Activated CD8-positive, alpha-beta T cell treated with anti-CD3 and anti-CD28 coated beads, Interleukin-2, amount 10 ng/mL, durations not matched to agents 7 days and 5 days (primary cell): Measurements from ENCODE around the gene GXYLT2. TPM values are rescaled to one million over a fixed set of nuclear protein-coding genes. Genes with fewer than 3 reads are reported as not detected.

Source experiments
- ATAC-seq: fragments of 150-1000 bp; cut with Tn5 transposase; one replicate; pipeline ENCODE4 v1.10.0; 2021; ENCODE audit warnings: moderate library complexity
- CTCF ChIA-PET: fragments of 350-600 bp; sonication (Branson Sonifier 250); formaldehyde crosslinking; loops from one replicate; lab custom pipeline; 2021; ENCODE audit warnings: antibody characterized with exemption; lab: Charles Lee
- POLR2A ChIA-PET: fragments of 350-600 bp; sonication (Branson Sonifier 250); formaldehyde crosslinking; loops from one replicate; lab custom pipeline; 2021; ENCODE audit warnings: antibody characterized with exemption; lab: Charles Lee
- DNase-seq: peaks from one replicate; pipeline ENCODE4 v3.0.0-alpha.2; 2020
- H3K27ac Mint-ChIP-seq: one replicate; pipeline ENCODE4 v1.8.0; 2021; ENCODE audit warnings: mild to moderate bottlenecking, mixed read lengths
- H3K27me3 Mint-ChIP-seq: one replicate; pipeline ENCODE4 v1.8.0; 2021; ENCODE audit warnings: low read depth, mixed read lengths
- H3K36me3 Mint-ChIP-seq: one replicate; pipeline ENCODE4 v1.8.0; 2021; ENCODE audit warnings: low read depth, mixed read lengths
- H3K4me1 Mint-ChIP-seq: one replicate; pipeline ENCODE4 v1.8.0; 2021; ENCODE audit warnings: low read depth, mixed read lengths
- H3K4me3 Mint-ChIP-seq: one replicate; pipeline ENCODE4 v1.8.0; 2021; ENCODE audit warnings: mild to moderate bottlenecking, mixed read lengths
- H3K9me3 Mint-ChIP-seq: one replicate; pipeline ENCODE4 v1.8.0; 2022; ENCODE audit warnings: mixed read lengths; ENCODE audit not compliant: insufficient read depth
- total RNA-seq, 2 experiments: library from RNA; stranded (reverse); gene quantifications; one replicate each; pipeline ENCODE4 v1.2.3, GENCODE V29; 2021

GXYLT2 gene
- total RNA-seq, 2 experiments from 2014 or later = not detected

DNA sequence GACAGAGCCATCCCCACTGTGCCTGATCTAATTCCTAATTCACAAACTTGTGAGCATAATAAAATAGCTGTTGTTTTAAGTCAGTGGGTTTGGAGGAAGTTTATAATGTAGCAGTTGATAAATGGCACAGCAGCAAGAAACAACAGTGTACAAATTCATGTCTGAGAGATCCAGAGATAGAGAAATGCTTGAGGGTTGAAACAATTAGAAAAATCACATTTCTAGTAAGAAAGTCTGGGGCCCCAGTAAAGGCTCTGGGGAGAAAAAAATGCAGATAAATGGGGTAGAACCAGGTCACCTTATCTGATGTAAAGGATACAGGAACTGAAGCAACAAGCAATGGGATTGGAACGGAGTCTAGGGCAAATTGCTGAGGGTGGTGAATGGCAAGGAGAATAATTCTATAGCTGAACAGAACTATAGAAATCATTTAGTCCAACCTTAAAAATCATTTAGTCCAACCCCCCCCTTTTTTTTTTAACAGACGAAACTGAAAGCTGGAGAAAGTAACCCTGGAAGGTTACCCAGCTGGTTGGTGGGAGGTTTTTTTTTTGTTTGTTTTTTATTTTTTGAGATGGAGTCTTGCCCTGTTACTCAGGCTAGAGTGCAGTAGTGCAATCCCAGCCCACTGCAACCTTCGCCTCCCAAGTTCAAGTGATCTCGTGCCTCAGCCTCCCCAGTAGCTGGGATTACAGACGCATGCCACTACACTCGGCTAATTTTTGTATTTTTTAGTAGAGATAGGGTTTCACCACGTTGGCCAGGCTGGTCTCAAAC, 25.3 kb upstream of the GXYLT2 start:
- no peak overlapping the region for H3K4me3 Mint-ChIP-seq
- ATAC-seq (no peak), DNase-seq (no peak)
- H3K27ac Mint-ChIP-seq = no peak overlapping the region
- ChIA-PET POLR2A (no interaction called here), CTCF (interaction anchor here (1.2 kb wide), 2 partner anchors 11 to 194 kb away, joined by 3 to 4 read pairs; no protein-coding TSS in a partner anchor)
- no peaks in the 10 kb centered on the region for H3K9me3 Mint-ChIP-seq
- no peaks in the 10 kb centered on the region for H3K4me1 Mint-ChIP-seq
- no peaks in the 10 kb centered on the region for H3K36me3 Mint-ChIP-seq
- peaks cover 7% of the 10 kb centered on the region for H3K27me3 Mint-ChIP-seq

DNA sequence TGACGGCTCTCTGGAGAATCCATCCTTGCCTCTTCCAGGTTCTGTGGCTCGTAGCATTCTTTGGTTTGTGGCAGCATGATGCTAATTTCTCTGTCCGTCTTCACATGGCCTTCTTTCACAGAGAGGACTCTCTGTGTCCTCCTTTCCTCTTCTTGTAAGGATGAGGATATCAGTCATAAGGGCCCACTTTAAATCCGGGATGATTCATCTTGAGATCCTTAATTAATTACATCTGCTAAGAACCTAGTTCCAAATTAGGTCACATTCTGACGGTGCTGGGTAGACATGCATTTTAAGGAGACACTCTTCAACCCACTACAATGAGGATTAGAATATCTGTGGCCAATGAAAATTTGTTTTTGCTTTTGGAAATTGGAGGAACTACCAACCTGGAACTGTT, 15.7 kb upstream of the GXYLT2 start:
- Mint-ChIP-seq H3K4me1 (no peaks in the 10 kb centered on the region), H3K27me3 (peaks cover 11% of the 10 kb centered on the region), H3K36me3 (no peaks in the 10 kb centered on the region), H3K27ac (no peak overlapping the region), H3K4me3 (no peak overlapping the region), H3K9me3 (no peaks in the 10 kb centered on the region)
- POLR2A ChIA-PET = no interaction called here
- CTCF ChIA-PET = no interaction called here
- no peak for DNase-seq
- ATAC-seq = no peak

DNA sequence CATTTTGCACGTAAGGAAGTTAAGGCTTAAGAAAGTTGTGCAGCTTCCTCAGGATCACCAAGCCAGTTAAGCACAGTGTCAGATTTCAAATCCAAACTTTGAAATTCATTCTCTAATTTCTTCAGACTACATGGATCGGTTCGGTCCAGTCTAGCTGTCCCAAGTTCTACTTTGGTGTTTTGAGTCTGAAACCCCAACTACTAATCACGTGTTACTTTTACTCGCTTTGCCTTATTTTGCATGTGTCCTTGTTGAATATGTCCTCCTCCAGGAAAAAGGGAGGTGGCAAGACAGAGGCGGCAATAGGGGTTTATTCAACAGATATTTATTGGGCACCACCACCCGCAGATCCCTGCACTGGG, 522 bp upstream of the GXYLT2 start:
- Mint-ChIP-seq H3K4me1 (peaks cover 11% of the 10 kb centered on the region), H3K27ac (no peak overlapping the region), H3K4me3 (peak overlapping the region; percentile 61), H3K36me3 (no peaks in the 10 kb centered on the region), H3K9me3 (no peaks in the 10 kb centered on the region), H3K27me3 (peaks cover 70% of the 10 kb centered on the region)
- POLR2A ChIA-PET = no interaction called here
- DNase-seq (no peak), ATAC-seq (no peak)
- CTCF ChIA-PET = interaction anchor here (1.0 to 2.2 kb wide), 4 partner anchors 18 to 169 kb away, joined by 3 to 7 read pairs (median 4); partner anchors contain the start of gene SHQ1

DNA sequence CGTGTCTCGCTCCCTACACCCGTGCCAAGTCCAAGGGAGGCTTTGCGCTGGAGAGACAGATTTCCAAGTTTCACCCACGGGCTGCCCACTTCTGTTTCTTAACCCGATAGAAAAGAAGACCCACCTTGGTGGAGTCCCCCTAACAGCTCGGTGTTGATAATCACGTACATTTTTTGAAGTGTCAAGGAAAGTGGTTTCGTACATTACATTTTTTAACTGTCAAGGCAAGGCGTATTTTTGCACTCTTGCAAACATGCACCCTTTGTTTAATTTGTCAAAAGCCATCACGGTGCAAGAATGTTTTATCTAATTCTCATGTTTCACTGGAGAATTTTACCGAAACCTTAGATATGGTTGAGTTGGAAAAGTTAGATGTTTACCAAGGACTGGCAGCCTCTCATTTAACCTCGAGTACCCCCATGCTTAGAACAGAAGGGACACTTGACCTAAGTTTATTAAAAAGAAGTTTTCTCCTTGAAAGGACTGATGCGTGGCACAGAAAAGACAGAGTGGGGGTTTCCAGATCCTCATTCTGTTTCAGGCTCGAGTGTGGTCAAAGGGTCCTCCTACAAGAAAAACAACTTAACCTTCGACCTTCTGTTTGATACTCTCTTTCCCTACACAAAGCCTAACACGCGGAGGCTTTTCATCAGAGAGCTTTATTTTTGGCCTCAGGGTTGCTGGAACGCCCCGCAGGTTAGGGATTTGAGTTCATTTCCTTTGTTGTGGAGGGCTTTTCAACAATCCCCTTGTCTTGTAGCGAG, 882 bp downstream of the GXYLT2 start:
- ATAC-seq = no peak
- peaks cover 11% of the 10 kb centered on the region for H3K4me1 Mint-ChIP-seq
- no peak overlapping the region for H3K27ac Mint-ChIP-seq
- POLR2A ChIA-PET = no interaction called here
- peaks cover 75% of the 10 kb centered on the region for H3K27me3 Mint-ChIP-seq
- CTCF ChIA-PET = interaction anchor here (0.6 to 1.0 kb wide), 2 partner anchors 40 to 169 kb away, joined by 3 read pairs; partner anchors contain the start of gene SHQ1
- H3K4me3 Mint-ChIP-seq = peak overlapping the region; percentile 16
- DNase-seq = no peak
- no peaks in the 10 kb centered on the region for H3K36me3 Mint-ChIP-seq
- no peaks in the 10 kb centered on the region for H3K9me3 Mint-ChIP-seq

DNA sequence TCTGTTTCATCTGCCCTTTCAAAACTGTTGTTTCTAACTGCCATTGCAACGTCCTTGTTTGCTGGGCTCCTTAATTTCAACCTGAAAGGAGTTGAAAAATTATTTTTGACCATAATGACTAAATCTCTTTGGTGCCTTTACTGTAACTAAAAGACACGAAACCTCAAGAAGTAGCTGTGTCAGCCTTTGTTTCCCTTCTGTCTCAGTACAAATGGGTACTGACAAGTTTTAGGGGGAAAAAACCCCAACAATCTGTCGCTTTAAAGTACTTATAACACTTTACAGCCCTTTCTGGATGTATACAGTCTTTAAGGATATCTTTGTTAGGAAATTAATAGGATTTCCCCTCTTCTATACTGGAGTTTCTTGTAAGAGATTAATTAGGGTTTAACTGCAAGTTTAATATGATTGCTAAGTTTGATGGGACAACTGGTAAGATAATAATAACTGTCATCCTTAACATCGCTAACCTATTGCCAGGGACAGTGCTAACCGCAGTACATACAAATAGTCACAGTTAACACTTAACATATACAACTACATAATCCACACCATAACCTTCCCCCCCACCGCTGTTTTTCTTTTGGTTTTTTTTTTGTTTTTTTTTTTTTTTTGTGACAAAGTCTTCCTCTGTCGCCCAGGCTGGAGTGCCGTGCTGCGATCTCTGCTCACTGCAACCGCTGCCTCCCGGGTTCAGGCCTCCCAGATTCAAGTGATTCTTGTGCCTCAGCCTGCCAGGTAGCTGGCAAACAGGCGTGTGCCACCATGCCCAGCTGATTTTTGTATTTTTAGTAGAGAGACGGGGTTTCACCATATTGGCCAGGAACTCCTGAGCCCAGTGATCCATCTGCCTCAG, 1.7 kb downstream of the GXYLT2 start:
- Mint-ChIP-seq H3K27me3 (peaks cover 69% of the 10 kb centered on the region), H3K36me3 (no peaks in the 10 kb centered on the region), H3K4me3 (no peak overlapping the region), H3K9me3 (no peaks in the 10 kb centered on the region), H3K27ac (no peak overlapping the region), H3K4me1 (peaks cover 11% of the 10 kb centered on the region)
- no peak for DNase-seq
- CTCF ChIA-PET = no interaction called here
- POLR2A ChIA-PET = no interaction called here
- no peak for ATAC-seq

DNA sequence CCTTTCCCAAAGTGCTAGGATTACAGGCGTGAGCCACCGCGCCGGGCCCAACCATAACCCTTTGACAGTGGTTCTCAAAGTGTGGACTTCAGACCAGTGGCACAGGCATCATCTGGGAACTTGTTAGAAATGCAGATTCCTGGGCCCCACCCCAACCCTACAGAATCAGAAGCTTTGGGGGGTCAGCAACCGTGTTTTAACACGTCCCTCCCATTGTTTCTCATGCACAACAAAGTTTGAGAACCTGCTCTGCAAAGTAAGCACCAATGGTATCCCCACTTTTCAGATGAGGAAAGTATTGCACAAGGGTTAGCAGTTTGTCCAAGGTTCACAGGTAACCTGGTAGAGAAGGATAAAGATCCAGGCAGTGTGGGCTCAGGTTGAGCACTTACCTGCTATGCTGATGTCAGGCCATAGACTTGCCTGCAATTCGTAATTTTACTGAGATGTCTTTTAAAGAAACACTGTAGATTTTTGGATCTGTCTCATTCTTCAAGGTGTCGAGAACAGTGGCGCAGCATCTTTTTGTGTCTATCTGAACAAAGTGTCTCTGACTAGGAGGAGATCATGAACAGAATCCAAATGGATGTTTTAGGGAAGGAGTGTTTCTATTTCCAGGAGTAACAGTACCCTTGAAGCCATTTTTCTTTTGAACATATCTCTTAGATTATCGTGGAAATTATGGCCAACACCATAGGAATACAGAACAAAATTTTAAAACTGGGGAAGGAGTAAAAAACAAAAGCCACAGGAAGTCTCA, 2.5 kb downstream of the GXYLT2 start:
- DNase-seq = no peak
- ChIA-PET POLR2A (no interaction called here), CTCF (no interaction called here)
- Mint-ChIP-seq H3K9me3 (no peaks in the 10 kb centered on the region), H3K27me3 (peaks cover 68% of the 10 kb centered on the region), H3K27ac (no peak overlapping the region), H3K36me3 (no peaks in the 10 kb centered on the region), H3K4me3 (no peak overlapping the region), H3K4me1 (peaks cover 11% of the 10 kb centered on the region)
- ATAC-seq = no peak

DNA sequence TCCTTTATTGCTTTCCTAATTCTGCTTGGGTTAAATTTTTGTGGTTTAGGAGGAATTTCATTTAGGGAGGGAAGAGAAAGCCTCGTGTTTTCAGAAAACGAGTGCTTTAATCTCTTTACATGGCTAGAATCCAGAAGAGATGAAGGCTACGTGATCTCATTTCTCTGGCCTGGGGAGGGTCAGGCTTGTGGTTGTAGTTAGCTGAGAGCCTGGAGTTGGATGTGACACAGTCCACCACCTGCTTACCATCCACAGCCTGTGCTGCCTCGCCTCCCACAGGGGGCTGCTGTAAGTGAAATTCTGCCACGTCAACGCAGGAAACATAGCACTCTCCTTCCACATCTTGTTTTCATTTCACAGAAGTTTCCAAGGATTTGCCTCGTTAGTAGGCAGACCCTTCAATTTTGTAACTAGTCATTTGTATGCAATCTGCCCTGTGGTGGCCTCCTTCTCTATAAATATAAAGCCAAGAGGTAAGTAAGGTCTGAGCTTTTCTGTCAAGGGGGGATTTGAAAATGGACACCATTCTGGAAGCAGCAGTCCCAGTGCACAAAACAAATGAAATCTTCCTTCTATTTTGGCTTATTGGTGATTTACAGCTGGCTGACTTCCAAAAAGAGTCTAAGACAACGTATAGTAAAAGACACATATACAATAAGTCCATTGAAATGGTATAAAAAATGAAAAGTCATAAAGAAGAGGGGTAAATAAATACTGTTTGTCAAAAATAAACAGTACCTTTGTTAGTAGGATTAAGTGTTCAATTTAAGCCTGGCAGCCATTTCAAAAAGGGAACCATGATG, 3.4 kb downstream of the GXYLT2 start:
- CTCF ChIA-PET = interaction anchor here (1.8 kb wide), 1 partner anchor 40 kb away, joined by 5 read pairs; no protein-coding TSS in a partner anchor
- H3K4me3 Mint-ChIP-seq = no peak overlapping the region
- DNase-seq (no peak), ATAC-seq (no peak)
- H3K27me3 Mint-ChIP-seq = peaks cover 60% of the 10 kb centered on the region
- no peaks in the 10 kb centered on the region for H3K9me3 Mint-ChIP-seq
- peaks cover 11% of the 10 kb centered on the region for H3K4me1 Mint-ChIP-seq
- H3K27ac Mint-ChIP-seq = no peak overlapping the region
- POLR2A ChIA-PET = no interaction called here
- no peaks in the 10 kb centered on the region for H3K36me3 Mint-ChIP-seq

DNA sequence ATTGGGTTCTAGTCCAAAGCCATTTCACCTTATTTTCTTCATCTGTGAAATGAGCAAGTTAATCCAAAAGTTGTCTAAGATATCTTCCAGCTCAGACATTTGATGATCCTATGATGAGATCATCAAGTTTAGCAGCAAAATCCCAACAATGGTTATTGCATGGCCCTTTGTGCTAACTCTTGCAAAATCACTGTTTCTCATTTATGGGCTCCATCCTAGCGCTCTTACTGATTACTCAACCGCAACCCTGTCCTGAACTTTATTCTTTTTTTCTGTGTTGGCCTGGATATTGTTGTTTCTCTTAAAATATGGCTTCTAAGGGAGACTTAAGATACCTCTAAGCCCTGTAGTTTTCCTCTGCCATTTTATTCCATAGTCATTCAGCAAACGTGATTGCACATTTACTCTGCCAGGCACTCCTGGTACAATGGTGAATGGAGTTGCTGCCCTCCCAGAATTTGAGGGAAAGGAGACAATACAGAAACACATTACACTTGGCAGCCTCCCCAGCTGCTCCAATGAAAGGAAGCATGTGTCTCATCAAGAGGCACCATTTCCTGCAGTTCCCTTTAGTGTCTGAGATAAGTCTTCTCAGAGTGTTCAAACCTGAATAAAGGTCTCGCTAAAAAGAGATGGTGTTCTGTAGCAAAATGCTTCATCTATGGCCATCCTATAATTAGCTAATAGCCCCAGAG, 4.4 kb downstream of the GXYLT2 start:
- ChIA-PET CTCF (interaction anchor here (0.7 to 1.9 kb wide), 4 partner anchors 9 to 164 kb away, joined by 3 to 5 read pairs (median 4); no protein-coding TSS in a partner anchor), POLR2A (no interaction called here)
- no peak overlapping the region for H3K27ac Mint-ChIP-seq
- ATAC-seq (no peak), DNase-seq (no peak)
- H3K27me3 Mint-ChIP-seq = peaks cover 59% of the 10 kb centered on the region
- no peaks in the 10 kb centered on the region for H3K9me3 Mint-ChIP-seq
- no peak overlapping the region for H3K4me3 Mint-ChIP-seq
- H3K4me1 Mint-ChIP-seq = peaks cover 10% of the 10 kb centered on the region
- no peaks in the 10 kb centered on the region for H3K36me3 Mint-ChIP-seq

DNA sequence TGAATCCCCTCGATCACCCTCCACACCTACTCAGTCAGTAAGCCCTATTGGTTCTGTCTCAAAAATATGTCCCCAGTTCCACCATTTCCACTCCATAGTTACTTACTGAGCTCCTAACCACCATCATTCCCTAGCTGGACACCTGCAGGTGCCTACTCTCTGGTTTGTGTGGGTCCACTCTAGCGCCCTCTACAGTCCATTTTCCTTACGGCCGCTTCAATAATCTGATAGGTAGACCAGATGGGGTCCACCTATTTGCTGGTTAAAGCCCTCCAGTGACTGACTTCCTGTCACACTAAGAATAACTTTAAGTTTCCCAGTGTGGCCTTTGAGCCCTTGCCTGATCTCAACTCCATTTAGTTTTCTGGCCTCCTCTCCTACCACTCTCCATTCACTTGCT, 5.0 kb downstream of the GXYLT2 start:
- POLR2A ChIA-PET = no interaction called here
- Mint-ChIP-seq H3K27me3 (peaks cover 53% of the 10 kb centered on the region), H3K27ac (no peak overlapping the region), H3K36me3 (no peaks in the 10 kb centered on the region), H3K4me1 (peaks cover 5% of the 10 kb centered on the region), H3K9me3 (no peaks in the 10 kb centered on the region), H3K4me3 (no peak overlapping the region)
- CTCF ChIA-PET = interaction anchor here (0.7 to 1.9 kb wide), 4 partner anchors 9 to 164 kb away, joined by 3 to 5 read pairs (median 4); no protein-coding TSS in a partner anchor
- ATAC-seq (no peak), DNase-seq (no peak)

DNA sequence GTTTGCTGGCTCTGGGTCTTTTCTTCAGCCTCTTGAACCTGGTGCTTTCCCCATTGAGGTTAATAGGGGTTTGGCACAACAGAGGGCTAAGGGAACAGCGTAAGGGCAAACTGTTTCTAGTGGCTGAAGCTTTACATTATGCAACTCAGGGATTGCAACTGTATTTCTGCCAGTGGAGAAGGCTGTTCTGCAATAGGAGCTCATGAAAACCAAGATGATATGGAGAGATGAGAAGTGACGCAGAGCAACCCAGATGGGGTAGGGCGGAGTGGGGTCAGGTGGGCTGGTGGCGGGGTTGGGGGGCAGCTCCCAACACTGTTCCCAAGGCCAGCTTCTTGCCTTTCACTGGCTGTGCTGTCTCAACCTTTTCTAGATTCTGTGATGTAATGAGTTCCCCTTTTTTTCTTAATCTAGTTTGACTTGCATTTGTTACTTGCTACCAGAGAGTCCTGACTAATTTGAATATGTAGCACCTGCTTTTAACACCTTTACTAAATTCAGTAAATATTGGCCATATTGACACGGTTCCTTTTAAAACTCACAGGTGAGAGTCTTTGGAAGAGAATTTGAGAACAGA, 7.2 kb downstream of the GXYLT2 start:
- H3K27me3 Mint-ChIP-seq = peaks cover 38% of the 10 kb centered on the region
- no peak overlapping the region for H3K27ac Mint-ChIP-seq
- ATAC-seq (no peak), DNase-seq (no peak)
- no peaks in the 10 kb centered on the region for H3K36me3 Mint-ChIP-seq
- POLR2A ChIA-PET = no interaction called here
- H3K4me1 Mint-ChIP-seq = no peaks in the 10 kb centered on the region
- CTCF ChIA-PET = no interaction called here
- H3K9me3 Mint-ChIP-seq = no peaks in the 10 kb centered on the region
- no peak overlapping the region for H3K4me3 Mint-ChIP-seq
